SU-DHL-6 (cell line): Measurements from ENCODE around the gene COL16A1.

ENCODE experiments used
- H2AFZ ChIP-seq: fragments of 200-600 bp; sonication (generic); 2 replicates; pipeline ENCODE4 v1.6.1; 2014; ENCODE audit warnings: low read depth, mild to moderate bottlenecking, moderate library complexity, mixed read lengths, antibody characterized with exemption, low read length; ENCODE audit not compliant: severe bottlenecking
- H3F3A ChIP-seq: fragments of 200-600 bp; shearing (Covaris generic); 2 replicates; pipeline ENCODE4 v1.6.0; 2016; ENCODE audit warnings: antibody characterized with exemption, mild to moderate bottlenecking; ENCODE audit not compliant: insufficient read depth
- H3K27ac ChIP-seq: fragments of 200-600 bp; sonication (generic); 2 replicates; pipeline ENCODE4 v1.5.1; 2016; ENCODE audit warnings: low read depth, mild to moderate bottlenecking, low read length, moderate library complexity, mixed read lengths
- H3K27me3 ChIP-seq: fragments of 200-600 bp; sonication (generic), shearing (Covaris generic); 2 replicates; pipeline ENCODE4 v1.6.0; 2014; ENCODE audit warnings: mild to moderate bottlenecking, low read length
- H3K36me3 ChIP-seq: fragments of 200-600 bp; sonication (generic); 2 replicates; pipeline ENCODE4 v1.6.1; 2014; ENCODE audit warnings: mild to moderate bottlenecking, low read length, mixed read lengths
- H3K4me2 ChIP-seq: fragments of 300-600, 200-600 bp; shearing (Covaris generic), sonication (generic); 2 replicates; pipeline ENCODE4 v1.6.0; 2014; ENCODE audit warnings: low read length, low read depth, mild to moderate bottlenecking; ENCODE audit not compliant: poor library complexity, severe bottlenecking
- H3K4me3 ChIP-seq: fragments of 200-600 bp; sonication (generic); 2 replicates; pipeline ENCODE4 v1.5.1; 2014; ENCODE audit warnings: antibody characterized with exemption, low read length, mild to moderate bottlenecking, mixed read lengths; ENCODE audit not compliant: insufficient read depth, poor library complexity, severe bottlenecking
- H3K79me2 ChIP-seq: fragments of 200-600 bp; sonication (generic); 2 replicates; pipeline ENCODE4 v1.6.1; 2014; ENCODE audit warnings: mild to moderate bottlenecking, low read length, moderate library complexity; ENCODE audit not compliant: insufficient read depth
- H3K9ac ChIP-seq: fragments of 200-600 bp; sonication (generic); 2 replicates; pipeline ENCODE4 v1.7.0; 2014; ENCODE audit warnings: mild to moderate bottlenecking, low read length
- H3K9me2 ChIP-seq: fragments of 200-600 bp; sonication (generic); replicated peaks from 2 replicates; pipeline ENCODE4 v1.6.1; 2014; ENCODE audit warnings: low read length; ENCODE audit not compliant: insufficient read depth
- H3K9me3 ChIP-seq: fragments of 200-600 bp; sonication (generic); 2 replicates; pipeline ENCODE4 v1.6.1; 2014; ENCODE audit warnings: low read length, mixed read lengths; ENCODE audit not compliant: insufficient read depth
- H4K20me1 ChIP-seq: fragments of 200-600 bp; sonication (generic); 2 replicates; pipeline ENCODE4 v1.6.1; 2014; ENCODE audit warnings: low read depth, mild to moderate bottlenecking, antibody characterized with exemption, low read length, moderate library complexity, mixed read lengths
- CTCF ChIP-seq: fragments of 200-600 bp; sonication (generic); IDR thresholded peaks from one replicate; pipeline ENCODE4 v1.5.1; 2017; ENCODE audit warnings: antibody characterized with exemption, mild to moderate bottlenecking, low read length, moderate library complexity; ENCODE audit not compliant: insufficient read depth, poor library complexity, severe bottlenecking
- EZH2phosphoT487 ChIP-seq: fragments of 200-600 bp; sonication (generic), shearing (Covaris generic); conservative IDR thresholded peaks from 2 replicates; pipeline ENCODE4 v1.6.1; 2018; ENCODE audit warnings: mild to moderate bottlenecking, antibody characterized with exemption, low read length, moderate library complexity, mixed read lengths

COL16A1 gene

GRCh38 chr1:31683997-31684396 is 19.8 kb downstream of the COL16A1 start:
- no peaks in the 10 kb centered on the region for H3K36me3 ChIP-seq
- peak; percentile 11 for TF ChIP-seq CTCF
- TF ChIP-seq EZH2phosphoT487: no peak
- H3K9ac ChIP-seq: no peak overlapping the region

GRCh38 chr1:31681415-31681814 is 22.4 kb downstream of the COL16A1 start:
- H3K36me3 ChIP-seq: no peaks in the 10 kb centered on the region
- no peak overlapping the region for H3K4me2 ChIP-seq
- H3F3A ChIP-seq: no peaks in the 10 kb centered on the region
- no peaks in the 10 kb centered on the region for H3K79me2 ChIP-seq
- no peaks in the 10 kb centered on the region for H3K9me3 ChIP-seq
- H3K27me3 ChIP-seq: no peaks in the 10 kb centered on the region
- H3K9me2 ChIP-seq: no peaks in the 10 kb centered on the region
- no peaks in the 10 kb centered on the region for H4K20me1 ChIP-seq
- no peak overlapping the region for H3K4me3 ChIP-seq
- no peak overlapping the region for H3K27ac ChIP-seq
- no peak overlapping the region for H2AFZ ChIP-seq
- TF ChIP-seq EZH2phosphoT487: no peak
- TF ChIP-seq CTCF: no peak
- H3K9ac ChIP-seq: no peak overlapping the region

More at GRCh38 chr1:31683997-31684396, 19.8 kb downstream of the COL16A1 start:
- Histone ChIP-seq H2AFZ (no peak overlapping the region), H4K20me1 (no peaks in the 10 kb centered on the region), H3F3A (no peaks in the 10 kb centered on the region), H3K9me2 (no peaks in the 10 kb centered on the region), H3K27me3 (no peaks in the 10 kb centered on the region), H3K9me3 (no peaks in the 10 kb centered on the region), H3K4me2 (no peak overlapping the region), H3K4me3 (no peak overlapping the region), H3K79me2 (no peaks in the 10 kb centered on the region), H3K27ac (no peak overlapping the region)

GRCh38 chr1:31679676-31680230 is 24.1 kb downstream of the COL16A1 start:
- Histone ChIP-seq H4K20me1 (no peaks in the 10 kb centered on the region), H3K27ac (no peak overlapping the region), H3K4me2 (no peak overlapping the region), H3K9ac (no peak overlapping the region), H3K9me2 (no peaks in the 10 kb centered on the region), H3K79me2 (no peaks in the 10 kb centered on the region), H3F3A (no peaks in the 10 kb centered on the region), H3K9me3 (no peaks in the 10 kb centered on the region), H3K36me3 (no peaks in the 10 kb centered on the region), H3K4me3 (no peak overlapping the region), H2AFZ (no peak overlapping the region), H3K27me3 (no peaks in the 10 kb centered on the region)
- TF ChIP-seq CTCF (peak; percentile 10), EZH2phosphoT487 (no peak)

- no peaks in the 10 kb centered on the region for H3K36me3 ChIP-seq
- no peaks in the 10 kb centered on the region for H3K79me2 ChIP-seq
- H3K9ac ChIP-seq: no peak overlapping the region
- TF ChIP-seq CTCF (no peak), EZH2phosphoT487 (no peak)
- H3K4me2 ChIP-seq: no peak overlapping the region
- H3K9me2 ChIP-seq: no peaks in the 10 kb centered on the region
- no peak overlapping the region for H3K4me3 ChIP-seq
- no peaks in the 10 kb centered on the region for H4K20me1 ChIP-seq
- H3K27ac ChIP-seq: no peak overlapping the region
- H3F3A ChIP-seq: no peaks in the 10 kb centered on the region
- H3K9me3 ChIP-seq: no peaks in the 10 kb centered on the region
- H2AFZ ChIP-seq: no peak overlapping the region
- no peaks in the 10 kb centered on the region for H3K27me3 ChIP-seq
Observed at GRCh38 chr1:31679091-31679490, 24.7 kb downstream of the COL16A1 start.
